ENCODE results near the gene SCRT2.
"Not testable (repeated sequence)": the region's sequence is repeated elsewhere in the genome, so short reads cannot be mapped to it uniquely, and the experiment has no call there.

The SCRT2 gene

GRCh38 chr20:653110-653589 lies 22.5 kb downstream of the SCRT2 start, which contains the start of gene SRXN1:
SRXN1 (minus strand) TSS chr20:653200; CDS start chr20:653185, 15 bp downstream.
- DNase-seq (ENCODE audit: low read depth in 2 of 2) = peak; percentile 79 to 86

DNA sequence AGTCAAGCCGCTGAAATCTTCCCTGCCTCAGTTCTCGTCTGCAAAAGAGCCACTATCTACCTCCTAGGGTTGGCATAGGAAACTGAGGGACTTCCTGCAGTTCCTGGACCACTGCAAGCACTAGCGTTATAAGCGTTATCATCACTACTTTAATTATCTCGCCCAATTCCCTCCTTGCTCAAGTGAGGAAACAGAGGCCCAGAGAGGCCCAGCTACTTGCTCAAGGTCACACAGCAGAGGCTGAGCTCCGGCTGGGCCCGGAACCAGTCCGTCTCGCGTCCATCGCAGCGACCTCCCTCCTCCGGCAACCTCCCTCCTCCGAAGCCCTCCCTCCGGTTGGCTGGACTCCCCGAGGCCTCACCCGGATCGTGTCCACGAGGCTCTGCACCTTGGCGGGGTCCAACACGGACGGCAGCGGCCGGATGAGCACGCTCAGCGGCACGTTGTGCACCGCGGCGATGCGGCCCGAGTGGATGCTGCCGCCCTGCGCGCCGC lies 22.9 kb downstream of the SCRT2 start:
- no peak for DNase-seq (ENCODE audit: low read depth in 2 of 2)

DNA sequence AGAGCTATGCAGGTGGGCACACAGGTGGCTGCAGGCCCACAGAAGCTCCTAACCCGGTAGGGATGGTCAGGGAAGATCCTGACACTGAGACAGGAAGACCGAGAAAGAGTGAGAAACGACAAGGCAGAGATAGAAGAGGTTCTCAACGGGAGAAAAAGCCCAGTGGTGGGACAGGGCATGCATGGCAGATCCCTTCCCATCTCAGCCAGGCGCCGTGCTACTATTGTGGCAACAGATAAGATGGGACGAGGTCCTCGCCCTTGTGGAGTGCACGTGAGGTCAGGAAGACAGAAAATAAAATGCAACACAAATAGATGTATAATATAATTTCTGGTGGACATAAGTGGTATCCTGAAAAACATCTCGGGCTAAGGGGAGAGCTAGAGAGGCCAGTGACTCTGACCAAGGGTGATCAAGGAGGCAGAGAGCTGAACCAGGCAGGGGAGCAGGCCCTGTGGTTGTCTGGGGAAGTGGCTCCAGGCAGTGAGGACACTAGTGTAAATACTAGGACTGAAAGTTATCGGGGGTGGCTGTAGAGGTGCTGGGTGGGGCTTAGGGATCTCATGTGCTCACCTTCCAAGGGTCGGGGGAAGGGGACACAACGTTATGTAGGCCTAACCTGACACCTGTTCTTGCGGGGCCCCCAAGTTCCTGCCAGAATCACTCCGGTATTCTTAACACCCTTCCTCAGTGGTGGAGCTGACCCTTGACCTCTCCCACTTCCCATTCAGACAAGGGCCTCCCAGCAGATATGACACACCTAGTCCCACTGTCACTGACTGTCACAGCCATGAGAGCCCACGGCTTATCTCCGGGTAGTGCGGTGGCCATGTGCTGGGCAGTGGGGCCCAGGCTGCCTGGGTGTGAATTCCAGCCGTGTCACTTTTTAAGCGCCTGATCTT lies 23.6 kb downstream of the SCRT2 start:
- no peak for DNase-seq (ENCODE audit: low read depth in 2 of 2)

DNA sequence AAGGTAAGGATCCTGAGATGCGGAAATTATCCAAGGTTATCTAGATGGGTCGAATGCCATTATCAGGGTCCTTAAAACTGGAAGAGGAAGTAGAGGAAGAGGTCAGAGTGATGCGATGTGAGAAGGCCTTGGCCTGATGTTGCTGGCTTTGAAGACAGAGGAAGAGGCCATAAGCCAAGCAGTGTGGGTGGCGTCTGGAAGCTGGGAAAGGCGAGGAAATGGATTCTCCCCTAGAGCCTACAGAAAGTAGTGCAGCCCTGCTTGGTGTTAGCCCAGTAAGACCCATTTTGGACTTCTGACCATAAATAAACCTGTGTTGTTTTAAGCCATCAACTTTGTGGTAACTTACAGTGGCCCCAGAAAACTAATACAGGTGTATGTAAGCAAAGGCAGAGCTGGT lies 24.6 kb downstream of the SCRT2 start:
- DNase-seq (ENCODE audit: low read depth in 2 of 2) = no peak

GRCh38 chr20:650281-650680 lies 25.3 kb downstream of the SCRT2 start:
- no peak for DNase-seq (ENCODE audit: low read depth in 2 of 2)

DNA sequence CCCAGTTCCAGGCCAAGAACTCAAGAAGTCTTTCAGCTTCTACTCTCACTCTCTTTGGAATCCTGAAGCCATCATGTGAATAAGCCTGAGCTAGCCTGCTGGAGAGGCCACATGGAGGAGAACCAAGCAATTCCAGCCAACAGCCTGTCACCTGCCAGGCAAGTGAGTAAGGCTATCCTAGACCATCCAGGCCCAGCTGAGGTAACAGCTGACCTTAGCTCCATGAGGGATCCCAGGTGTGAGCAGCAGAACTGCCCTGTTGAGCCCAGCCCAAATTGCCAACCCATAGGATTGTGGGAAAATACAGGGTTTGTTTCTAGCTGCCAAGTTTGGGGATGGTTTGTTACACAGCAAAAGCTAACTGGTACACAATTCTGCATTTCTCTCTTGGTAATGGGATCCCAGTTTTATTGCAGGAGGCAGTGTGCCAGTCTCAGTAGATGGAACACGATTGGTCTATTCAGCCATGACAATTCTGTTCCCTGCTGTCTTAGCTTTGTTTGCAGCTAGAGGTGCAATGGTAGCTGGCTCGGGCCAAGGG lies 28.1 kb downstream of the SCRT2 start:
- DNase-seq (ENCODE audit: low read depth in 2 of 2) = no peak

DNA sequence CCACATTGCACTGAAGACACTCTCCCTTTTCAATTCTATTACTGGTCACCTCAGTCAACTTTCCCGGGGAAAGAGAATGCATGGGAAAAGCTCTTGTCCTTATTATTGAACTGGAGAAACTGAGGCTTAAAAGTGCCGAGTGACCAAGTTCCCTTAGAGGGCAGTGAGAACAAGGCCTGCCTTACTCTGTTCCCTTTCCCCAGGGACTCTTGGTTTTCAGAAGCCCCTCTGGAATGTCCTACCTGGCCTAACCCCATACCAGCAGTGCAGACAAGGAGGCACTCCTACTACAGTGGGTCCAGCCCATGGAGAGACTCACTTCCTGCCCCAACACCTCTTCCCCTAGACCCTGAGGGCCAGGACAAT lies 28.8 kb downstream of the SCRT2 start:
- no peak for DNase-seq (ENCODE audit: low read depth in 2 of 2)

- no peak for DNase-seq (ENCODE audit: low read depth in 2 of 2)
Measured at GRCh38 chr20:646107-646867, 29.3 kb downstream of the SCRT2 start.

GRCh38 chr20:645318-646106 lies 30.1 kb downstream of the SCRT2 start:
- DNase-seq (ENCODE audit: low read depth in 2 of 2) = peak; percentile 51 to 63

- DNase-seq (ENCODE audit: low read depth in 2 of 2) = no peak
Measured at GRCh38 chr20:644692-645317, 30.8 kb downstream of the SCRT2 start.

- DNase-seq (ENCODE audit: low read depth in 2 of 2) = no peak
Measured at GRCh38 chr20:642398-643174, 33.0 kb downstream of the SCRT2 start.

- not testable (repeated sequence) for DNase-seq (ENCODE audit: low read depth in 2 of 2)
Measured at GRCh38 chr20:642013-642397, 33.6 kb downstream of the SCRT2 start.

- DNase-seq (ENCODE audit: low read depth in 2 of 2) = no peak
Measured at GRCh38 chr20:641516-641875, 34.1 kb downstream of the SCRT2 start.

GRCh38 chr20:640674-641515 lies 34.7 kb downstream of the SCRT2 start:
- DNase-seq (ENCODE audit: low read depth in 2 of 2) = no peak

- no peak for DNase-seq (ENCODE audit: low read depth in 2 of 2)
Measured at GRCh38 chr20:638579-638978, 37.0 kb downstream of the SCRT2 start.

DNA sequence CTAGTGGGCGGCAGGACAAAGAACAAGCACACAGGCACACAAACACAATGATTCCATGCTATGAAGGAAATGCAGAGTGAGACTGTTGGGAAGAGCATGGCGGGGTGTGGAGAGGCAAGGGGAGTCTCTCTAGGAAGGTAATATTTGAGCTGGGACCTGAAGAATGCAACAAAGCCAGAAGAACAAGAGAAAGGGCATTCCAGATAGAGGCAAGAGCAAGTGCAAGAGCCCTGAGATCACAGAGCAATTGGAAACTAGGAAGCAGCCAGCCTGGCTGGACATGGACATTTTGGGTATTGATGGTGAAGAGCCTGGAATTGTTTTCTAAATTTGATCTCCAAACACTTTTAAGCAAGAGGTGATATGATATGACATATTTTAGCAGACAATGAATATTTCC lies 38.0 kb downstream of the SCRT2 start:
- DNase-seq (ENCODE audit: low read depth in 2 of 2) = no peak

DNA sequence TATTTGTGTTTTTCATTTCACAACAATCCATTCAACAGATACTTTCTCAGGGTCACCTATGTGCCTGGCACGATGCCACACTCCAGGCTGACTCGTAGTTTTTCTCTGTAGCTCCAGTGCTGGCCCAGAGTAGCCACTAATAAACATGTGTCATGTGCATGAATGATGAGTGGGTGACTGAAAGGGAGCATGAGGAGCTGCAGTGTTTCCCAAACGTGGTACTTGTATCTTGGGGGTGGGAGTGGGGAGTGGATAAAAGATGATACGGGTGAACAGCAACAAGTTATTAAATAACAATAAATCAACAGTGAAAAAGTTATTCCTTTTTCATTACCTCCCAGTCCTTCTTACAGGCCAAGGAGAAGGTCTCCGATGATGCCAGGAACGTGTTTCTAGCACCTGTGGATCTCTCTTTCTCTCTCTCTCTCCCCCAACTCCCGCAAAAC lies 39.7 kb downstream of the SCRT2 start:
- no peak for DNase-seq (ENCODE audit: low read depth in 2 of 2)

GRCh38 chr20:635028-635892 lies 40.3 kb downstream of the SCRT2 start:
- DNase-seq (ENCODE audit: low read depth in 2 of 2) = no peak
